ENCODE measurements around the gene SNF8.
"Not testable (repeated sequence)": the region's sequence is repeated elsewhere in the genome, so short reads cannot be mapped to it uniquely, and the experiment has no call there.

Gene SNF8

GRCh38 chr17:48972749-48973097 lies 28.1 kb upstream of the SNF8 start:
- H3K27me3 ChIP-seq (ENCODE audit: control insufficient read depth in 2 of 2, insufficient read depth in 2 of 2, low read length in 2 of 2): peaks cover 9 to 18% of the 10 kb centered on the region in 2 donors
- no peak overlapping the region for H3K9ac ChIP-seq (ENCODE audit: low read depth in 1 of 2, low read length in 2 of 2)
- H3K9me3 ChIP-seq (ENCODE audit: control insufficient read depth in 2 of 2, low read length in 2 of 2): no peaks in the 10 kb centered on the region
- H3K4me3 ChIP-seq (ENCODE audit: low read length in 2 of 2): no peak overlapping the region
- no peaks in the 10 kb centered on the region for H3K36me3 ChIP-seq (ENCODE audit: control insufficient read depth in 2 of 2, insufficient read depth in 2 of 2, low read length in 2 of 2)
- H3K4me1 ChIP-seq (ENCODE audit: control insufficient read depth in 2 of 2, insufficient read depth in 2 of 2, low read length in 2 of 2): no peaks in the 10 kb centered on the region
- no peak overlapping the region for H3K27ac ChIP-seq (ENCODE audit: low read depth in 2 of 2, low read length in 2 of 2)

GRCh38 chr17:48970865-48971687 lies 26.4 kb upstream of the SNF8 start:
- Histone ChIP-seq H3K9ac (ENCODE audit: low read depth in 1 of 2, low read length in 2 of 2) (no peak overlapping the region), H3K9me3 (ENCODE audit: control insufficient read depth in 2 of 2, low read length in 2 of 2) (no peaks in the 10 kb centered on the region), H3K4me1 (ENCODE audit: control insufficient read depth in 2 of 2, insufficient read depth in 2 of 2, low read length in 2 of 2) (no peaks in the 10 kb centered on the region), H3K27ac (ENCODE audit: low read depth in 2 of 2, low read length in 2 of 2) (no peak overlapping the region), H3K4me3 (ENCODE audit: low read length in 2 of 2) (no peak overlapping the region), H3K27me3 (ENCODE audit: control insufficient read depth in 2 of 2, insufficient read depth in 2 of 2, low read length in 2 of 2) (peaks cover 11 to 19% of the 10 kb centered on the region in 2 donors), H3K36me3 (ENCODE audit: control insufficient read depth in 2 of 2, insufficient read depth in 2 of 2, low read length in 2 of 2) (no peaks in the 10 kb centered on the region)

GRCh38 chr17:48970224-48970623 lies 25.6 kb upstream of the SNF8 start:
- no peaks in the 10 kb centered on the region for H3K36me3 ChIP-seq (ENCODE audit: control insufficient read depth in 2 of 2, insufficient read depth in 2 of 2, low read length in 2 of 2)
- no peak overlapping the region for H3K9ac ChIP-seq (ENCODE audit: low read depth in 1 of 2, low read length in 2 of 2)
- no peaks in the 10 kb centered on the region for H3K4me1 ChIP-seq (ENCODE audit: control insufficient read depth in 2 of 2, insufficient read depth in 2 of 2, low read length in 2 of 2)
- H3K9me3 ChIP-seq (ENCODE audit: control insufficient read depth in 2 of 2, low read length in 2 of 2): no peaks in the 10 kb centered on the region
- H3K27me3 ChIP-seq (ENCODE audit: control insufficient read depth in 2 of 2, insufficient read depth in 2 of 2, low read length in 2 of 2): peaks cover 11 to 19% of the 10 kb centered on the region in 2 donors
- H3K27ac ChIP-seq (ENCODE audit: low read depth in 2 of 2, low read length in 2 of 2): no peak overlapping the region
- no peak overlapping the region for H3K4me3 ChIP-seq (ENCODE audit: low read length in 2 of 2)

GRCh38 chr17:48961516-48962233 lies 17.0 kb upstream of the SNF8 start:
- H3K9ac ChIP-seq (ENCODE audit: low read depth in 1 of 2, low read length in 2 of 2): no peak overlapping the region
- no peak overlapping the region for H3K4me3 ChIP-seq (ENCODE audit: low read length in 2 of 2)
- no peaks in the 10 kb centered on the region for H3K9me3 ChIP-seq (ENCODE audit: control insufficient read depth in 2 of 2, low read length in 2 of 2)
- no peaks in the 10 kb centered on the region for H3K36me3 ChIP-seq (ENCODE audit: control insufficient read depth in 2 of 2, insufficient read depth in 2 of 2, low read length in 2 of 2)
- no peaks in the 10 kb centered on the region for H3K4me1 ChIP-seq (ENCODE audit: control insufficient read depth in 2 of 2, insufficient read depth in 2 of 2, low read length in 2 of 2)
- H3K27ac ChIP-seq (ENCODE audit: low read depth in 2 of 2, low read length in 2 of 2): no peak overlapping the region
- peaks cover 16 to 25% of the 10 kb centered on the region in 2 donors for H3K27me3 ChIP-seq (ENCODE audit: control insufficient read depth in 2 of 2, insufficient read depth in 2 of 2, low read length in 2 of 2)

- peaks cover 14 to 24% of the 10 kb centered on the region in 2 donors for H3K27me3 ChIP-seq (ENCODE audit: control insufficient read depth in 2 of 2, insufficient read depth in 2 of 2, low read length in 2 of 2)
Observed at GRCh38 chr17:48960834-48961515, 16.3 kb upstream of the SNF8 start.

GRCh38 chr17:48954300-48954755 lies 9.7 kb upstream of the SNF8 start:
- no peaks in the 10 kb centered on the region for H3K36me3 ChIP-seq (ENCODE audit: control insufficient read depth in 2 of 2, insufficient read depth in 2 of 2, low read length in 2 of 2)
- H3K4me1 ChIP-seq (ENCODE audit: control insufficient read depth in 2 of 2, insufficient read depth in 2 of 2, low read length in 2 of 2): peaks cover 2 to 4% of the 10 kb centered on the region in 2 donors
- peaks cover 5 to 6% of the 10 kb centered on the region in 2 donors for H3K27me3 ChIP-seq (ENCODE audit: control insufficient read depth in 2 of 2, insufficient read depth in 2 of 2, low read length in 2 of 2)
- no peak overlapping the region for H3K27ac ChIP-seq (ENCODE audit: low read depth in 2 of 2, low read length in 2 of 2)
- no peak overlapping the region for H3K9ac ChIP-seq (ENCODE audit: low read depth in 1 of 2, low read length in 2 of 2)
- H3K9me3 ChIP-seq (ENCODE audit: control insufficient read depth in 2 of 2, low read length in 2 of 2): no peaks in the 10 kb centered on the region
- H3K4me3 ChIP-seq (ENCODE audit: low read length in 2 of 2): no peak overlapping the region

More at GRCh38 chr17:48960834-48961515, 16.3 kb upstream of the SNF8 start:
- Histone ChIP-seq H3K9me3 (ENCODE audit: control insufficient read depth in 2 of 2, low read length in 2 of 2) (no peaks in the 10 kb centered on the region), H3K36me3 (ENCODE audit: control insufficient read depth in 2 of 2, insufficient read depth in 2 of 2, low read length in 2 of 2) (no peaks in the 10 kb centered on the region), H3K27ac (ENCODE audit: low read depth in 2 of 2, low read length in 2 of 2) (no peak overlapping the region), H3K9ac (ENCODE audit: low read depth in 1 of 2, low read length in 2 of 2) (no peak overlapping the region), H3K4me3 (ENCODE audit: low read length in 2 of 2) (no peak overlapping the region), H3K4me1 (ENCODE audit: control insufficient read depth in 2 of 2, insufficient read depth in 2 of 2, low read length in 2 of 2) (no peaks in the 10 kb centered on the region)

- H3K9me3 ChIP-seq (ENCODE audit: control insufficient read depth in 2 of 2, low read length in 2 of 2): no peaks in the 10 kb centered on the region
- H3K9ac ChIP-seq (ENCODE audit: low read depth in 1 of 2, low read length in 2 of 2): no peak overlapping the region
- H3K27ac ChIP-seq (ENCODE audit: low read depth in 2 of 2, low read length in 2 of 2): no peak overlapping the region
- peaks cover 2 to 4% of the 10 kb centered on the region in 2 donors for H3K4me1 ChIP-seq (ENCODE audit: control insufficient read depth in 2 of 2, insufficient read depth in 2 of 2, low read length in 2 of 2)
- no peaks in the 10 kb centered on the region for H3K36me3 ChIP-seq (ENCODE audit: control insufficient read depth in 2 of 2, insufficient read depth in 2 of 2, low read length in 2 of 2)
- H3K4me3 ChIP-seq (ENCODE audit: low read length in 2 of 2): no peak overlapping the region
- H3K27me3 ChIP-seq (ENCODE audit: control insufficient read depth in 2 of 2, insufficient read depth in 2 of 2, low read length in 2 of 2): peaks cover 3% of the 10 kb centered on the region in 2 donors
Observed at GRCh38 chr17:48952904-48953303, 8.3 kb upstream of the SNF8 start.

- Histone ChIP-seq H3K4me1 (ENCODE audit: control insufficient read depth in 2 of 2, insufficient read depth in 2 of 2, low read length in 2 of 2) (peaks cover 2 to 4% of the 10 kb centered on the region in 2 donors), H3K27ac (ENCODE audit: low read depth in 2 of 2, low read length in 2 of 2) (no peak overlapping the region), H3K9ac (ENCODE audit: low read depth in 1 of 2, low read length in 2 of 2) (no peak overlapping the region), H3K27me3 (ENCODE audit: control insufficient read depth in 2 of 2, insufficient read depth in 2 of 2, low read length in 2 of 2) (peaks cover 3 to 5% of the 10 kb centered on the region in 2 donors), H3K4me3 (ENCODE audit: low read length in 2 of 2) (no peak overlapping the region), H3K36me3 (ENCODE audit: control insufficient read depth in 2 of 2, insufficient read depth in 2 of 2, low read length in 2 of 2) (no peaks in the 10 kb centered on the region), H3K9me3 (ENCODE audit: control insufficient read depth in 2 of 2, low read length in 2 of 2) (no peaks in the 10 kb centered on the region)
Observed at GRCh38 chr17:48951572-48951971, 6.9 kb upstream of the SNF8 start.

- peak overlapping the region in 1 of 2 donors; percentile 91 for H3K27ac ChIP-seq (ENCODE audit: low read depth in 2 of 2, low read length in 2 of 2)
- not testable (repeated sequence) for H3K36me3 ChIP-seq (ENCODE audit: control insufficient read depth in 2 of 2, insufficient read depth in 2 of 2, low read length in 2 of 2); H3K9me3 ChIP-seq (ENCODE audit: control insufficient read depth in 2 of 2, low read length in 2 of 2); H3K4me1 ChIP-seq (ENCODE audit: control insufficient read depth in 2 of 2, insufficient read depth in 2 of 2, low read length in 2 of 2); H3K27me3 ChIP-seq (ENCODE audit: control insufficient read depth in 2 of 2, insufficient read depth in 2 of 2, low read length in 2 of 2)
- H3K4me3 ChIP-seq (ENCODE audit: low read length in 2 of 2): peak overlapping the region; percentile 85 to 91
- H3K9ac ChIP-seq (ENCODE audit: low read depth in 1 of 2, low read length in 2 of 2): peak overlapping the region; percentile 81 to 84
Observed at GRCh38 chr17:48945261-48945651, 614 bp upstream of the SNF8 start.

GRCh38 chr17:48933035-48933434 lies 11.6 kb downstream of the SNF8 start:
- Histone ChIP-seq H3K9ac (ENCODE audit: low read depth in 1 of 2, low read length in 2 of 2) (no peak overlapping the region), H3K4me1 (ENCODE audit: control insufficient read depth in 2 of 2, insufficient read depth in 2 of 2, low read length in 2 of 2) (no peaks in the 10 kb centered on the region), H3K27me3 (ENCODE audit: control insufficient read depth in 2 of 2, insufficient read depth in 2 of 2, low read length in 2 of 2) (no peaks in the 10 kb centered on the region), H3K4me3 (ENCODE audit: low read length in 2 of 2) (no peak overlapping the region), H3K27ac (ENCODE audit: low read depth in 2 of 2, low read length in 2 of 2) (no peak overlapping the region), H3K36me3 (ENCODE audit: control insufficient read depth in 2 of 2, insufficient read depth in 2 of 2, low read length in 2 of 2) (peaks cover 66 to 74% of the 10 kb centered on the region in 2 donors), H3K9me3 (ENCODE audit: control insufficient read depth in 2 of 2, low read length in 2 of 2) (no peaks in the 10 kb centered on the region)

Measured in mucosa of rectum (tissue), 2 donors.